ENCODE measurements around the gene TOB2.
"Not testable (repeated sequence)": the region's sequence is repeated elsewhere in the genome, so short reads cannot be mapped to it uniquely, and the experiment has no call there.

Gene TOB2

GRCh38 chr22:41435560-41435959, 11.0 kb downstream of the TOB2 start:
- H3K36me3 ChIP-seq (ENCODE audit: control insufficient read depth, low read depth, low read length), result peaks cover 45% of the 10 kb centered on the region
- H3K9me3 ChIP-seq (ENCODE audit: control insufficient read depth, low read depth, low read length), result no peaks in the 10 kb centered on the region
- no peak overlapping the region for H3K9ac ChIP-seq (ENCODE audit: low read length)
- no peaks in the 10 kb centered on the region for H3K27me3 ChIP-seq (ENCODE audit: control insufficient read depth, insufficient read depth, low read length)
- no peaks in the 10 kb centered on the region for H3K4me1 ChIP-seq (ENCODE audit: control insufficient read depth, low read depth, low read length)
- H3K27ac ChIP-seq (ENCODE audit: low read length), result no peak overlapping the region
- no peak overlapping the region for H3K4me3 ChIP-seq (ENCODE audit: low read length)

- not testable (repeated sequence) for H3K27me3 ChIP-seq (ENCODE audit: control insufficient read depth, insufficient read depth, low read length); H3K4me1 ChIP-seq (ENCODE audit: control insufficient read depth, low read depth, low read length); H3K9me3 ChIP-seq (ENCODE audit: control insufficient read depth, low read depth, low read length); H3K9ac ChIP-seq (ENCODE audit: low read length); H3K4me3 ChIP-seq (ENCODE audit: low read length); H3K27ac ChIP-seq (ENCODE audit: low read length)
- H3K36me3 ChIP-seq (ENCODE audit: control insufficient read depth, low read depth, low read length), result peaks cover 45% of the 10 kb centered on the region
Observed at GRCh38 chr22:41434361-41435003, 12.1 kb downstream of the TOB2 start.

- H3K36me3 ChIP-seq (ENCODE audit: control insufficient read depth, low read depth, low read length), result peaks cover 38% of the 10 kb centered on the region
- H3K27ac ChIP-seq (ENCODE audit: low read length); H3K9ac ChIP-seq (ENCODE audit: low read length); H3K4me1 ChIP-seq (ENCODE audit: control insufficient read depth, low read depth, low read length); H3K9me3 ChIP-seq (ENCODE audit: control insufficient read depth, low read depth, low read length); H3K4me3 ChIP-seq (ENCODE audit: low read length); H3K27me3 ChIP-seq (ENCODE audit: control insufficient read depth, insufficient read depth, low read length): not testable (repeated sequence)
Observed at GRCh38 chr22:41433480-41433879, 13.1 kb downstream of the TOB2 start.

GRCh38 chr22:41431656-41432055, 14.9 kb downstream of the TOB2 start:
- Histone ChIP-seq H3K4me3 (ENCODE audit: low read length) (no peak overlapping the region), H3K36me3 (ENCODE audit: control insufficient read depth, low read depth, low read length) (peaks cover 27% of the 10 kb centered on the region), H3K27me3 (ENCODE audit: control insufficient read depth, insufficient read depth, low read length) (no peaks in the 10 kb centered on the region), H3K27ac (ENCODE audit: low read length) (no peak overlapping the region), H3K4me1 (ENCODE audit: control insufficient read depth, low read depth, low read length) (no peaks in the 10 kb centered on the region), H3K9me3 (ENCODE audit: control insufficient read depth, low read depth, low read length) (no peaks in the 10 kb centered on the region), H3K9ac (ENCODE audit: low read length) (no peak overlapping the region)

- peaks cover 10% of the 10 kb centered on the region for H3K36me3 ChIP-seq (ENCODE audit: control insufficient read depth, low read depth, low read length)
- no peak overlapping the region for H3K9ac ChIP-seq (ENCODE audit: low read length)
- no peaks in the 10 kb centered on the region for H3K4me1 ChIP-seq (ENCODE audit: control insufficient read depth, low read depth, low read length)
- no peaks in the 10 kb centered on the region for H3K9me3 ChIP-seq (ENCODE audit: control insufficient read depth, low read depth, low read length)
- H3K27ac ChIP-seq (ENCODE audit: low read length), result no peak overlapping the region
- no peaks in the 10 kb centered on the region for H3K27me3 ChIP-seq (ENCODE audit: control insufficient read depth, insufficient read depth, low read length)
- H3K4me3 ChIP-seq (ENCODE audit: low read length), result no peak overlapping the region
Observed at GRCh38 chr22:41429951-41430332, 16.7 kb downstream of the TOB2 start.

- no peaks in the 10 kb centered on the region for H3K9me3 ChIP-seq (ENCODE audit: control insufficient read depth, low read depth, low read length)
- no peak overlapping the region for H3K4me3 ChIP-seq (ENCODE audit: low read length)
- H3K27me3 ChIP-seq (ENCODE audit: control insufficient read depth, insufficient read depth, low read length), result no peaks in the 10 kb centered on the region
- no peaks in the 10 kb centered on the region for H3K4me1 ChIP-seq (ENCODE audit: control insufficient read depth, low read depth, low read length)
- no peak overlapping the region for H3K27ac ChIP-seq (ENCODE audit: low read length)
- no peak overlapping the region for H3K9ac ChIP-seq (ENCODE audit: low read length)
- peaks cover 6% of the 10 kb centered on the region for H3K36me3 ChIP-seq (ENCODE audit: control insufficient read depth, low read depth, low read length)
Observed at GRCh38 chr22:41429232-41429950, 17.2 kb downstream of the TOB2 start.

- Histone ChIP-seq H3K4me3 (ENCODE audit: low read length) (no peak overlapping the region), H3K9me3 (ENCODE audit: control insufficient read depth, low read depth, low read length) (no peaks in the 10 kb centered on the region), H3K4me1 (ENCODE audit: control insufficient read depth, low read depth, low read length) (no peaks in the 10 kb centered on the region), H3K27me3 (ENCODE audit: control insufficient read depth, insufficient read depth, low read length) (no peaks in the 10 kb centered on the region), H3K27ac (ENCODE audit: low read length) (no peak overlapping the region), H3K36me3 (ENCODE audit: control insufficient read depth, low read depth, low read length) (no peaks in the 10 kb centered on the region), H3K9ac (ENCODE audit: low read length) (no peak overlapping the region)
Observed at GRCh38 chr22:41425660-41426365, 20.8 kb downstream of the TOB2 start.

GRCh38 chr22:41418717-41419116, 27.9 kb downstream of the TOB2 start:
- Histone ChIP-seq H3K4me1 (ENCODE audit: control insufficient read depth, low read depth, low read length) (peaks cover 6% of the 10 kb centered on the region), H3K4me3 (ENCODE audit: low read length) (no peak overlapping the region), H3K36me3 (ENCODE audit: control insufficient read depth, low read depth, low read length) (no peaks in the 10 kb centered on the region), H3K9ac (ENCODE audit: low read length) (no peak overlapping the region), H3K27ac (ENCODE audit: low read length) (no peak overlapping the region), H3K9me3 (ENCODE audit: control insufficient read depth, low read depth, low read length) (no peaks in the 10 kb centered on the region), H3K27me3 (ENCODE audit: control insufficient read depth, insufficient read depth, low read length) (no peaks in the 10 kb centered on the region)

GRCh38 chr22:41417622-41418390, 28.8 kb downstream of the TOB2 start:
- H3K4me3 ChIP-seq (ENCODE audit: low read length), result no peak overlapping the region
- H3K27ac ChIP-seq (ENCODE audit: low read length), result no peak overlapping the region
- H3K4me1 ChIP-seq (ENCODE audit: control insufficient read depth, low read depth, low read length), result peaks cover 6% of the 10 kb centered on the region
- no peak overlapping the region for H3K9ac ChIP-seq (ENCODE audit: low read length)
- H3K9me3 ChIP-seq (ENCODE audit: control insufficient read depth, low read depth, low read length), result no peaks in the 10 kb centered on the region
- no peaks in the 10 kb centered on the region for H3K27me3 ChIP-seq (ENCODE audit: control insufficient read depth, insufficient read depth, low read length)
- H3K36me3 ChIP-seq (ENCODE audit: control insufficient read depth, low read depth, low read length), result no peaks in the 10 kb centered on the region

- no peaks in the 10 kb centered on the region for H3K27me3 ChIP-seq (ENCODE audit: control insufficient read depth, insufficient read depth, low read length)
- no peaks in the 10 kb centered on the region for H3K36me3 ChIP-seq (ENCODE audit: control insufficient read depth, low read depth, low read length)
- H3K4me3 ChIP-seq (ENCODE audit: low read length), result no peak overlapping the region
- peaks cover 9% of the 10 kb centered on the region for H3K4me1 ChIP-seq (ENCODE audit: control insufficient read depth, low read depth, low read length)
- no peak overlapping the region for H3K27ac ChIP-seq (ENCODE audit: low read length)
- H3K9me3 ChIP-seq (ENCODE audit: control insufficient read depth, low read depth, low read length), result no peaks in the 10 kb centered on the region
- no peak overlapping the region for H3K9ac ChIP-seq (ENCODE audit: low read length)
Observed at GRCh38 chr22:41415554-41415953, 31.0 kb downstream of the TOB2 start.

GRCh38 chr22:41411021-41411851, 35.4 kb downstream of the TOB2 start:
- no peaks in the 10 kb centered on the region for H3K9me3 ChIP-seq (ENCODE audit: control insufficient read depth, low read depth, low read length)
- H3K27me3 ChIP-seq (ENCODE audit: control insufficient read depth, insufficient read depth, low read length), result no peaks in the 10 kb centered on the region
- H3K36me3 ChIP-seq (ENCODE audit: control insufficient read depth, low read depth, low read length), result no peaks in the 10 kb centered on the region
- H3K9ac ChIP-seq (ENCODE audit: low read length), result no peak overlapping the region
- H3K4me1 ChIP-seq (ENCODE audit: control insufficient read depth, low read depth, low read length), result peaks cover 9% of the 10 kb centered on the region
- no peak overlapping the region for H3K27ac ChIP-seq (ENCODE audit: low read length)
- no peak overlapping the region for H3K4me3 ChIP-seq (ENCODE audit: low read length)
